K562 (cell line): ENCODE data around the gene TMCC2. TPM values are rescaled to one million over a fixed set of nuclear protein-coding genes. Genes with fewer than 3 reads are reported as not detected.

Experiments used
- ARHGAP35 ChIP-seq: fragments of 450-650 bp; IDR thresholded peaks from 2 replicates; pipeline ENCODE4 v1.6.1; 2018; ENCODE audit not compliant: partially characterized antibody
- CREB1 ChIP-seq, 2 experiments: sonication (generic) in 1 of 2; formaldehyde crosslinking in 1 of 2; IDR thresholded peaks; 2 replicates each; pipeline versions ENCODE4 v1.6.1 to v1.8.0; 2012 to 2022; ENCODE audit warnings: inconsistent platforms in 1 of 2, mild to moderate bottlenecking in 1 of 2, missing genetic modification reagents in 1 of 2, moderate library complexity in 1 of 2
- DEAF1 ChIP-seq: fragments of 450-650 bp; formaldehyde crosslinking; IDR thresholded peaks from 2 replicates; pipeline ENCODE4 v1.4.0; 2020; ENCODE audit warnings: mild to moderate bottlenecking, moderate library complexity
- GATAD2A ChIP-seq: fragments of 450-650 bp; IDR thresholded peaks from 2 replicates; pipeline ENCODE4 v1.6.1; 2017
- GTF2B ChIP-seq: IDR thresholded peaks from 2 replicates; pipeline ENCODE4 v1.6.1; 2011; ENCODE audit not compliant: insufficient read length; ENCODE audit errors: extremely low read depth
- HDAC2 ChIP-seq: fragments of 450-650 bp; IDR thresholded peaks from 2 replicates; pipeline ENCODE4 v1.6.1; 2016; ENCODE audit warnings: mild to moderate bottlenecking
- ID3 ChIP-seq, 2 experiments: fragments of 250-450 bp in 1 of 2; fragments of 450-650 bp in 1 of 2; sonication (Bioruptor Pico) in 1 of 2; IDR thresholded peaks; 2 replicates each; pipeline versions ENCODE4 v1.6.1 to v1.8.0; 2016 to 2021; ENCODE audit warnings: mild to moderate bottlenecking in 2 of 2, moderate library complexity in 2 of 2, missing compliant biosample characterization in 1 of 2, missing genetic modification characterization in 1 of 2
- KDM1A ChIP-seq, 2 experiments: fragments of 450-650 bp; IDR thresholded peaks; 2 replicates each; pipeline ENCODE4 v1.6.1; 2016; ENCODE audit warnings: mild to moderate bottlenecking in 2 of 2
- MAZ ChIP-seq, 2 experiments: fragments of 450-650 bp in 1 of 2; sonication (generic) in 1 of 2; formaldehyde crosslinking; IDR thresholded peaks in 1 of 2; conservative IDR thresholded peaks in 1 of 2; 2 replicates each; pipeline versions ENCODE4 v1.4.0 to v1.5.0; 2020; ENCODE audit warnings: mild to moderate bottlenecking in 1 of 2, missing genetic modification reagents in 1 of 2
- MTA1 ChIP-seq: fragments of 450-650 bp; IDR thresholded peaks from 2 replicates; pipeline ENCODE4 v1.6.1; 2017; ENCODE audit warnings: borderline replicate concordance
- NCOA4 ChIP-seq: fragments of 450-650 bp; IDR thresholded peaks from 2 replicates; pipeline ENCODE4 v1.6.1; 2018; ENCODE audit warnings: mild to moderate bottlenecking; ENCODE audit not compliant: partially characterized antibody
- SMAD2 ChIP-seq: fragments of 150-350 bp; IDR thresholded peaks from 2 replicates; pipeline ENCODE4 v1.6.1; 2014; ENCODE audit warnings: low read depth, mild to moderate bottlenecking, low read length
- SUPT5H ChIP-seq: fragments of 450-650 bp; IDR thresholded peaks from 2 replicates; pipeline ENCODE4 v1.6.1; 2016
- U2AF1 ChIP-seq: fragments of 200-400 bp; formaldehyde crosslinking; optimal IDR thresholded peaks from 2 replicates; pipeline ENCODE3; 2017; ENCODE audit warnings: mild to moderate bottlenecking, low read depth, low read length, moderate library complexity
- UBTF ChIP-seq, 2 experiments: IDR thresholded peaks; 2 replicates each; pipeline ENCODE4 v1.6.1; 2012; ENCODE audit warnings: improper control_type of control experiment in 2 of 2, low read depth in 2 of 2, low read length in 2 of 2, borderline replicate concordance in 1 of 2
- XRCC5 ChIP-seq: fragments of 200-400 bp; formaldehyde crosslinking; IDR thresholded peaks from 2 replicates; pipeline ENCODE4 v1.6.1; 2017; ENCODE audit warnings: low read depth, mild to moderate bottlenecking, low read length
- ZBTB2 ChIP-seq: fragments of 450-650 bp; IDR thresholded peaks from 2 replicates; pipeline ENCODE4 v1.6.1; 2016; ENCODE audit warnings: antibody characterized with exemption
- ZNF384 ChIP-seq: IDR thresholded peaks from 2 replicates; pipeline ENCODE4 v1.6.1; 2012; ENCODE audit warnings: low read depth, low read length, improper control_type of control experiment
- ZNF584 ChIP-seq: fragments of 200-800 bp; sonication (Bioruptor generic); IDR thresholded peaks from 2 replicates; pipeline ENCODE4 v1.6.1; 2016; ENCODE audit warnings: low read depth, mild to moderate bottlenecking, missing genetic modification characterization, missing compliant biosample characterization
- ZNF644 ChIP-seq: fragments of 200-800 bp; sonication (Bioruptor generic); IDR thresholded peaks from 2 replicates; pipeline ENCODE4 v1.6.1; 2016; ENCODE audit warnings: low read depth, missing genetic modification characterization, missing compliant biosample characterization
- polyA plus RNA-seq, 8 experiments: library from polyadenylated mRNA; depleted of rRNA in 4 of 8; stranded (reverse) in 5 of 8; unstranded in 3 of 8; fragments of >200 nt; fragmentation: Nextera tagmentation in 2 of 8; fragmentation: Illumina TruSeq in 1 of 8; extraction: Ambion mirVana in 2 of 8; extraction: Trizol in 1 of 8; gene quantifications; 2 replicates each; pipeline versions ENCODE4 v1.2.1 to v1.2.3, GENCODE V29; 2011 to 2014; ENCODE audit warnings: inconsistent platforms in 1 of 8, missing spikeins in 1 of 8
- total RNA-seq, 7 experiments: library from RNA; depleted of rRNA in 6 of 7; stranded (reverse); fragments of >200 nt in 6 of 7; fragmentation: Illumina TruSeq in 2 of 7; extraction: Trizol in 2 of 7; gene quantifications; 2 replicates each; pipeline versions ENCODE4 v1.2.1 to v1.2.3, GENCODE V29; 2011 to 2021; ENCODE audit warnings: low replicate concordance in 1 of 7

The TMCC2 gene
- total and polyA plus RNA-seq, 9 of the 15 experiments (the other 6 are each of a cell fraction or from before 2014, with no cell fraction given), result 0.06 to 1.8 (median 0.98) TPM

GRCh38 chr1:205255941-205256780 lies 28.4 kb downstream of the TMCC2 start (continued):
- no peak for TF ChIP-seq UBTF (IDR thresholded peaks at IDR 0.05; ENCODE audit: borderline replicate concordance in 1 of 2, low read depth in 2 of 2, low read length in 2 of 2)
- TF ChIP-seq ZNF644 (tag), result peak; percentile 82; the same call in 1 of the 2 replicates
- TF ChIP-seq ZNF384, result no peak
- 0 out of 2 replicates have a peak, but pooled peaks have one; percentile 44 for TF ChIP-seq MTA1
- TF ChIP-seq ZNF584, result 0 out of 2 replicates have a peak, but pooled peaks have one; percentile 30
- peak; percentile 71 to 80 for TF ChIP-seq MAZ (CRISPR knock-in tag; conservative IDR thresholded peaks at IDR 0.05 in 1 of 2, IDR thresholded peaks at IDR 0.05 in 1 of 2)
- no peak; the same call in 1 of the 2 replicates for TF ChIP-seq CREB1 (IDR thresholded peaks at IDR 0.05)
- TF ChIP-seq CREB1 (CRISPR knock-in tag; IDR thresholded peaks at IDR 0.05), result no peak
- no peak for TF ChIP-seq ZBTB2
- TF ChIP-seq SUPT5H, result no peak
- TF ChIP-seq GATAD2A, result no peak
- no peak for TF ChIP-seq ID3 (CRISPR knock-in tag; IDR thresholded peaks at IDR 0.05)
- no peak for TF ChIP-seq ID3 (tag; IDR thresholded peaks at IDR 0.05)
- TF ChIP-seq KDM1A (IDR thresholded peaks at IDR 0.05), result peak; percentile 93 to 94
- no peak for TF ChIP-seq ARHGAP35
- TF ChIP-seq DEAF1 (CRISPR knock-in tag), result peak; percentile 99
- peak; percentile 86; the same call in 1 of the 2 replicates for TF ChIP-seq XRCC5
- no peak for TF ChIP-seq GTF2B
- no peak for TF ChIP-seq SMAD2
- no peak for TF ChIP-seq U2AF1
- peak; percentile 92 for TF ChIP-seq HDAC2
- TF ChIP-seq NCOA4, result no peak
